ENCODE results near the gene LIN37. TPM values are rescaled to one million over a fixed set of nuclear protein-coding genes. Genes with fewer than 3 reads are reported as not detected.

LIN37 gene
- total RNA-seq, 1 experiment from 2014 or later: 5.9 TPM

DNA sequence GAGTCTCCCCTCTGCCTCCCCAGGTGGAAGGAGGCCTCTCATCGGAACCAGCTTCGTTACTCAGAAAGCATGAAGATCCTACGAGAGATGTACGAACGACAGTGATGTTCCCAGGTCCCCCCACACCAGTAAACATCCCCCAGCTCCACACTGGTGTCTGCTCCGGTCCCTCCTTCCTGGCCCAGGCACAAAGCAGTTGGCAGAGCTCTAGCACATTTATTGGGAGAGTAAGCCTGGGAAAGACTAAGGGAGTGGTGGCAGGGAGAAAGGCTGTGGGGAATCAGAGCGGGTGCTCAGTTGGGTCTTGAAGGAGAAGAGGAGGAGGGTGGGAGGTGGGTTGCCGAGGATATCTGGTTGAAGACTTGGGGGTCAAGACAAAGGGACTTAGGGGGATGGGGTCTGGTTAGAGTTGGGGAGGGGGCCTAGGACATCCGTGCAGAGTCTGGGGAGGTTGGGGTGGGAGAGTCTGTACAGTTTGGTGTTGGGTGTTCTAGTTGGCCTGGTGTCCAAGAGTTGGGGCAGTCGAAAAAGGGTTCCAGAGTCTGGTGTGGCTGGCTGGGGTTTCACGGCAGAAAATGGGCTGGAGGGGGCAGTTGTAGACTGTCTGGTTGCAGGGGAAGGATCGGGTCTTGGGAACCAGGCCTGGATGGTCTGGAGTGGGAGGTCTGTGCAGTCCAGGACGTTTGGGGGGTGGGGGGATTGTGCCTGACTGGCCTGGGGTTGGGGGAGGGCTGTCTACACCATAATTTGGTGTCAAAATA, 6.2 kb downstream of the LIN37 start:
- H3K79me2 ChIP-seq (ENCODE audit: insufficient read depth, low read length): no peaks in the 10 kb centered on the region
- no peaks in the 10 kb centered on the region for H3K4me1 ChIP-seq (ENCODE audit: insufficient read depth, low read length)
- WGBS (ENCODE audit: extremely low coverage, insufficient read length, low lambda C conversion rate): no CpG with 5 or more reads among the region's 13 CpGs
- H3K27ac ChIP-seq (ENCODE audit: insufficient read length, low read depth, low read length): no peak overlapping the region
- H3K79me1 ChIP-seq (ENCODE audit: insufficient read depth, low read depth, low read length, poor library complexity, severe bottlenecking): no peaks in the 10 kb centered on the region
- no peak overlapping the region for H3K4me2 ChIP-seq (ENCODE audit: insufficient read depth, insufficient read length, low read length)
- no peak overlapping the region for H3K23ac ChIP-seq (ENCODE audit: insufficient read length, low read depth, low read length)
- H2BK15ac ChIP-seq (ENCODE audit: low read depth, low read length): no peak overlapping the region
- H2BK5ac ChIP-seq (ENCODE audit: insufficient read length, low read length): no peak overlapping the region
- H3K9ac ChIP-seq (ENCODE audit: extremely low read depth, insufficient read length, low read length): no peak overlapping the region
- no peaks in the 10 kb centered on the region for H4K20me1 ChIP-seq (ENCODE audit: control insufficient read depth, insufficient read depth, insufficient read length)
- H3K14ac ChIP-seq (ENCODE audit: insufficient read depth, low read length): no peak overlapping the region
- H3K27ac Mint-ChIP-seq: no peak overlapping the region
- no peak overlapping the region for H2BK12ac ChIP-seq (ENCODE audit: insufficient read length, low read depth, low read length)
- H3K23me2 ChIP-seq (ENCODE audit: insufficient read length, low read depth, low read length, poor library complexity, severe bottlenecking): peaks cover 15% of the 10 kb centered on the region
- peaks cover 7% of the 10 kb centered on the region for H3K27me3 Mint-ChIP-seq (ENCODE audit: low read depth)
- H2BK20ac ChIP-seq (ENCODE audit: low read depth, low read length, poor library complexity, severe bottlenecking): no peak overlapping the region
- H3K4ac ChIP-seq (ENCODE audit: low read depth, low read length): no peak overlapping the region
- H3K4me1 Mint-ChIP-seq: peaks cover 12 to 22% of the 10 kb centered on the region in 2 experiments
- H3K18ac ChIP-seq (ENCODE audit: insufficient read length, low read depth, low read length): no peak overlapping the region
- TF ChIP-seq, protein P1, sequence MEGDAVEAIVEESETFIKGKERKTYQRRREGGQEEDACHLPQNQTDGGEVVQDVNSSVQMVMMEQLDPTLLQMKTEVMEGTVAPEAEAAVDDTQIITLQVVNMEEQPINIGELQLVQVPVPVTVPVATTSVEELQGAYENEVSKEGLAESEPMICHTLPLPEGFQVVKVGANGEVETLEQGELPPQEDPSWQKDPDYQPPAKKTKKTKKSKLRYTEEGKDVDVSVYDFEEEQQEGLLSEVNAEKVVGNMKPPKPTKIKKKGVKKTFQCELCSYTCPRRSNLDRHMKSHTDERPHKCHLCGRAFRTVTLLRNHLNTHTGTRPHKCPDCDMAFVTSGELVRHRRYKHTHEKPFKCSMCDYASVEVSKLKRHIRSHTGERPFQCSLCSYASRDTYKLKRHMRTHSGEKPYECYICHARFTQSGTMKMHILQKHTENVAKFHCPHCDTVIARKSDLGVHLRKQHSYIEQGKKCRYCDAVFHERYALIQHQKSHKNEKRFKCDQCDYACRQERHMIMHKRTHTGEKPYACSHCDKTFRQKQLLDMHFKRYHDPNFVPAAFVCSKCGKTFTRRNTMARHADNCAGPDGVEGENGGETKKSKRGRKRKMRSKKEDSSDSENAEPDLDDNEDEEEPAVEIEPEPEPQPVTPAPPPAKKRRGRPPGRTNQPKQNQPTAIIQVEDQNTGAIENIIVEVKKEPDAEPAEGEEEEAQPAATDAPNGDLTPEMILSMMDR (conservative IDR thresholded peaks at IDR 0.05): no peak
- H2BK120ac ChIP-seq (ENCODE audit: low read depth, low read length, poor library complexity, severe bottlenecking): no peak overlapping the region
- H3K9me3 ChIP-seq (ENCODE audit: control insufficient read depth, low read depth, low read length): no peaks in the 10 kb centered on the region
- no peaks in the 10 kb centered on the region for H3K27me3 ChIP-seq (ENCODE audit: insufficient read depth, low read length)
- no peaks in the 10 kb centered on the region for H3K9me3 Mint-ChIP-seq
- no peak overlapping the region for H3K56ac ChIP-seq (ENCODE audit: insufficient read length, low read depth, low read length)
- DNase-seq: peak; percentile 21
- H2AK5ac ChIP-seq (ENCODE audit: insufficient read length, low read length): no peak overlapping the region
- no peak overlapping the region for H3T11ph ChIP-seq (ENCODE audit: low read length)
- no peak overlapping the region for H4K91ac ChIP-seq (ENCODE audit: insufficient read length, low read depth, low read length)
- H4K5ac ChIP-seq (ENCODE audit: insufficient read length, low read depth, low read length): no peak overlapping the region
- H2AFZ ChIP-seq (ENCODE audit: low read length): no peak overlapping the region
- no peak overlapping the region for H4K8ac ChIP-seq (replicated peaks; ENCODE audit: insufficient read length, low read depth, low read length)
- peaks cover 0 to 5% (median 3%) of the 10 kb centered on the region in 3 experiments; a peak in 3 of 7 replicates for H3K36me3 Mint-ChIP-seq (ENCODE audit: insufficient read depth in 1 of 3, low read depth in 3 of 3)
- peak overlapping the region; percentile 55 to 72 for H3K4me3 Mint-ChIP-seq

All from H9 (cell line).